HG03439 (cell line): ENCODE data around the gene RHD.
"Not testable (repeated sequence)": the region's sequence is repeated elsewhere in the genome, so short reads cannot be mapped to it uniquely, and the experiment has no call there.

ENCODE experiments used
- ATAC-seq: cut with Tn5 transposase; IDR thresholded peaks from one replicate; pipeline ENCODE4 v1.9.1; 2021; ENCODE audit warnings: mild to moderate bottlenecking, moderate library complexity; ENCODE audit not compliant: unreplicated experiment

Gene RHD

GRCh38 chr1:25347556-25347955 is 75.2 kb downstream of the RHD start:
- no peak for ATAC-seq

GRCh38 chr1:25349606-25350005 is 77.3 kb downstream of the RHD start:
- ATAC-seq = no peak

- no peak for ATAC-seq
These were observed 83.6 kb downstream of the RHD start for GRCh38 chr1:25355841-25356395.

GRCh38 chr1:25356441-25356840 is 84.1 kb downstream of the RHD start:
- ATAC-seq = no peak

- no peak for ATAC-seq
These were observed 84.5 kb downstream of the RHD start for GRCh38 chr1:25356848-25357247.

GRCh38 chr1:25360596-25361581 is 88.6 kb downstream of the RHD start:
- ATAC-seq = no peak

GRCh38 chr1:25361901-25362300 is 89.6 kb downstream of the RHD start:
- no peak for ATAC-seq

- ATAC-seq = not testable (repeated sequence)
These were observed 90.6 kb downstream of the RHD start for GRCh38 chr1:25362634-25363559.

GRCh38 chr1:25369241-25369640 is 96.9 kb downstream of the RHD start:
- no peak for ATAC-seq

GRCh38 chr1:25369691-25370271 is 97.5 kb downstream of the RHD start:
- ATAC-seq = not testable (repeated sequence)

GRCh38 chr1:25371757-25372156 is 99.4 kb downstream of the RHD start:
- not testable (repeated sequence) for ATAC-seq

GRCh38 chr1:25378367-25378766 is 106.1 kb downstream of the RHD start:
- not testable (repeated sequence) for ATAC-seq
